Endothelial cell of umbilical vein (primary cell): ENCODE results near the gene MPP4. TPM values are rescaled to one million over a fixed set of nuclear protein-coding genes. Genes with fewer than 3 reads are reported as not detected.

Experiments used
- BruUV-seq: library from RNA; stranded (reverse); fragments of 400-500 nt; replicated peaks from 2 replicates; lab custom pipeline; 2021; lab: Mats Ljungman, UMichigan
- CTCF ChIA-PET: fragments of 300-600, 350-600 bp; sonication (Branson Sonifier 250); formaldehyde crosslinking; loops from one replicate; lab custom pipeline; 2021; ENCODE audit warnings: antibody characterized with exemption, inconsistent platforms; lab: Charles Lee
- POLR2A ChIA-PET: fragments of 300-600, 350-600 bp; sonication (Branson Sonifier 250); formaldehyde crosslinking; loops from one replicate; lab custom pipeline; 2021; ENCODE audit warnings: antibody characterized with exemption, inconsistent platforms; lab: Charles Lee
- DNase-seq: peaks from one replicate; pipeline ENCODE4 v3.0.0-alpha.2; 2011; ENCODE audit warnings: low read depth, low spot score
- FAIRE-seq: peaks from 2 replicates; lab custom pipeline; 2011; peaks lifted over from hg19 to GRCh38; lab: Jason Lieb, UNC
- H2AFZ ChIP-seq: 2 replicates; pipeline ENCODE4 v1.6.0; 2012; ENCODE audit warnings: low read depth, low read length, control low read depth, inconsistent platforms
- H3K27ac ChIP-seq: 2 replicates; pipeline ENCODE4 v1.5.1; 2011; ENCODE audit warnings: low read depth, mild to moderate bottlenecking, control low read depth, low read length, moderate library complexity; ENCODE audit not compliant: insufficient read depth
- H3K27me3 ChIP-seq, 2 experiments: 2 replicates each; pipeline versions ENCODE4 v1.6.0 to v1.6.1; 2011; ENCODE audit warnings: low read length in 2 of 2, mixed read lengths in 1 of 2; ENCODE audit not compliant: control insufficient read depth in 2 of 2, insufficient read depth in 2 of 2
- H3K36me3 ChIP-seq, 2 experiments: 2 replicates in 1 of 2; 3 replicates in 1 of 2; pipeline ENCODE4 v1.5.1; 2011; ENCODE audit warnings: low read length in 2 of 2, mild to moderate bottlenecking in 1 of 2, moderate library complexity in 1 of 2; ENCODE audit not compliant: control insufficient read depth in 2 of 2, insufficient read depth in 2 of 2; ENCODE audit errors: extremely low read depth in 1 of 2
- H3K4me1 ChIP-seq: 3 replicates; pipeline ENCODE4 v1.5.1; 2011; ENCODE audit warnings: mild to moderate bottlenecking, low read length; ENCODE audit not compliant: control insufficient read depth, insufficient read depth; ENCODE audit errors: extremely low read depth
- H3K4me2 ChIP-seq: 2 replicates; pipeline ENCODE4 v1.6.1; 2011; ENCODE audit warnings: low read length, control low read depth, mixed read lengths; ENCODE audit not compliant: insufficient read depth
- H3K4me3 ChIP-seq, 3 experiments: fragments of 200-600 bp in 1 of 3; sonication (generic), shearing (Covaris generic) in 1 of 3; replicated peaks in 1 of 3; 2 replicates each; pipeline ENCODE4 v1.5.1; 2011 to 2016; ENCODE audit warnings: control low read depth in 3 of 3, low read length in 3 of 3, mild to moderate bottlenecking in 2 of 3, inconsistent platforms in 1 of 3, low read depth in 1 of 3, moderate library complexity in 1 of 3; ENCODE audit not compliant: insufficient read depth in 1 of 3
- H3K79me2 ChIP-seq: 2 replicates; pipeline ENCODE4 v1.6.0; 2012; ENCODE audit warnings: low read length, inconsistent platforms; ENCODE audit not compliant: control insufficient read depth, insufficient read depth
- H3K9ac ChIP-seq: replicated peaks from 2 replicates; pipeline ENCODE3; 2011; ENCODE audit warnings: low read length, control low read depth; ENCODE audit not compliant: insufficient read depth; ENCODE audit errors: extremely low read depth
- H3K9me1 ChIP-seq: replicated peaks from 3 replicates; pipeline ENCODE4 v1.6.0; 2011; ENCODE audit warnings: mild to moderate bottlenecking, low read length; ENCODE audit not compliant: control insufficient read depth, insufficient read depth; ENCODE audit errors: extremely low read depth
- H3K9me3 ChIP-seq: replicated peaks from 2 replicates; pipeline ENCODE4 v1.5.1; 2012; ENCODE audit warnings: low read length, inconsistent platforms; ENCODE audit not compliant: control insufficient read depth, insufficient read depth
- H4K20me1 ChIP-seq: replicated peaks from 2 replicates; pipeline ENCODE3; 2011; ENCODE audit warnings: mild to moderate bottlenecking, low read length; ENCODE audit not compliant: control insufficient read depth, insufficient read depth; ENCODE audit errors: extremely low read depth
- EZH2 ChIP-seq: IDR thresholded peaks from 2 replicates; pipeline ENCODE4 v1.6.1; 2012; ENCODE audit warnings: borderline replicate concordance, low read depth, mild to moderate bottlenecking, moderate library complexity, low read length, inconsistent platforms; ENCODE audit not compliant: severe bottlenecking
- FOS ChIP-seq: IDR thresholded peaks from 2 replicates; pipeline ENCODE4 v1.6.1; 2011; ENCODE audit warnings: mild to moderate bottlenecking, low read length, moderate library complexity, borderline replicate concordance; ENCODE audit not compliant: insufficient read depth
- GATA2 ChIP-seq: IDR thresholded peaks from 2 replicates; pipeline ENCODE4 v1.7.0; 2011; ENCODE audit warnings: low read depth, mild to moderate bottlenecking, moderate library complexity, mixed read lengths, low read length; ENCODE audit not compliant: insufficient read length, insufficient read depth
- JUN ChIP-seq: IDR thresholded peaks from 2 replicates; pipeline ENCODE4 v1.6.1; 2011; ENCODE audit warnings: borderline replicate concordance, low read depth; ENCODE audit not compliant: insufficient read length, insufficient read depth
- MAX ChIP-seq: IDR thresholded peaks from 2 replicates; pipeline ENCODE4 v1.6.1; 2011; ENCODE audit not compliant: insufficient read depth, insufficient read length
- MYC ChIP-seq: IDR thresholded peaks from one replicate; pipeline ENCODE4 v1.6.1; 2011; ENCODE audit warnings: mild to moderate bottlenecking, low read depth, low read length
- POLR2A ChIP-seq: IDR thresholded peaks from 2 replicates; pipeline ENCODE4 v1.6.1; 2012; ENCODE audit warnings: low read depth, mild to moderate bottlenecking, control low read depth, low read length
- POLR2AphosphoS5 ChIP-seq: IDR thresholded peaks from 2 replicates; pipeline ENCODE4 v1.6.1; 2012; ENCODE audit warnings: low read depth, mild to moderate bottlenecking, control low read depth, low read length, moderate library complexity; ENCODE audit not compliant: insufficient read depth
- dilution Hi-C: fragments of 300-500 bp; cut with MboI; formaldehyde crosslinking; loops from one replicate; pipeline ENCODE4 v1.15.0; 2019; ENCODE audit warnings: low sequenced_read_pairs; ENCODE audit not compliant: extremely low pct_ligation_motif_present
- intact Hi-C: fragments of 100-400 bp; cut with micrococcal nuclease; formaldehyde crosslinking; loops from one replicate; pipeline ENCODE4 v1.10.0; 2022
- polyA plus RNA-seq, 4 experiments: library from polyadenylated mRNA; depleted of rRNA in 3 of 4; stranded (reverse) in 3 of 4; unstranded in 1 of 4; fragments of >200 nt; gene quantifications; 2 replicates each; pipeline versions ENCODE4 v1.2.1 to v1.2.3, GENCODE V29; 2011 to 2012; ENCODE audit warnings: missing spikeins in 1 of 4
- total RNA-seq: library from RNA; stranded (reverse); gene quantifications from 2 replicates; pipeline ENCODE4 v1.2.3, GENCODE V29; 2021
- TF ChIP-seq, protein P1 (sequence below), 2 donors: IDR thresholded peaks; 1 replicate in 1 of 2; 2 replicates in 1 of 2; pipeline ENCODE4 v1.5.1; 2011; ENCODE audit warnings: low read length in 2 of 2, mild to moderate bottlenecking in 2 of 2, moderate library complexity in 2 of 2, control low read depth in 1 of 2, inconsistent platforms in 1 of 2, low read depth in 1 of 2; ENCODE audit not compliant: insufficient read depth in 1 of 2; ENCODE audit errors: extremely low read depth in 1 of 2

The MPP4 gene
- total and polyA plus RNA-seq, 2 donors (not counting 3 experiments of a cell fraction or from before 2014, with no cell fraction given): 5.6 to 7.6 TPM

DNA sequence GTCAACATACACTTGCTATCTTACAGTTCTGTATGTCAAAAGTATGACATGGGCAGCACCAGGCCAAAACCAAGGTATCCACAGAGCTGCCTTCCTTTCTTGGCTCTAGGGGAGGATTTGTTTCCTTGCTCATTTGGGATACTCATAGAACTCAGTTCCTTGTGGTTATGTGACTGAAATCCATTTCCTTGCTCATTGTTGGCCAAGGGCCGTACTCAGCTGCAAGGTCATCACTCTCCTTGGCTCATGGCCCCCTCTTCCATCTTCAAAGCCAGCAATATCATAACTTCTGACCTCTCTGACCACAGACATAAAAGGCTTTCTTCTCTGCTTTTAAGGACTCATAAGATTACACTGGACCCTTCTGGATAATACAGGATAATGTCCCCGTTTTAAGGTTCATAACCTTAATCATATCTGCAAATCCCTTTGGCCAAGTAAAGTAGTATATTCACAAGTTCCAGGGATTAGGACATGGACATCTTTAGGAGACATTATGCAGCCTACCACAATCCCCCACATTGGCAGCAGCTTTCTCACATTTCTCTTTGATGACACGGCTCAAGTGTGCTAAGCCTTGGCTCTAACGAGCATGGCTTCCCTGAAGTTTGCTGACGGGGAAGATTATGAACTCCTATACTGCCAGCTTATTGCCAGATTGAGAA is 76.0 kb downstream of the MPP4 start:
- CTCF ChIA-PET: interaction anchor here (0.8 to 4.0 kb wide), 7 partner anchors 9 to 439 kb away, joined by 3 to 21 read pairs (median 4); partner anchors contain the start of gene CASP10
- no peaks in the 10 kb centered on the region for H4K20me1 ChIP-seq
- H3K4me1 ChIP-seq: peaks cover 26% of the 10 kb centered on the region
- H3K4me2 ChIP-seq: peak overlapping the region; percentile 87
- H3K9me3 ChIP-seq: no peaks in the 10 kb centered on the region
- no TSS peak for BruUV-seq
- intact Hi-C loops: loop anchor here (5.0 kb wide), 2 partner anchors 200 to 365 kb away; no protein-coding TSS in a partner anchor
- no peaks in the 10 kb centered on the region for H3K27me3 ChIP-seq
- POLR2A ChIA-PET: no interaction called here
- TF ChIP-seq POLR2A: no peak
- TF ChIP-seq POLR2AphosphoS5: no peak
- peak; percentile 36 for TF ChIP-seq FOS
- no peak for TF ChIP-seq JUN
- H3K79me2 ChIP-seq: no peaks in the 10 kb centered on the region
- no peak overlapping the region for H2AFZ ChIP-seq
- H3K9ac ChIP-seq: no peak overlapping the region
- peak overlapping the region; percentile 74 for H3K27ac ChIP-seq
- no peaks in the 10 kb centered on the region for H3K9me1 ChIP-seq
- DNase-seq (peak; percentile 57), FAIRE-seq (peak; percentile 33)
- peaks cover 2 to 7% of the 10 kb centered on the region in 2 experiments for H3K36me3 ChIP-seq
- dilution Hi-C loops: no loop called here
- H3K4me3 ChIP-seq: no peak overlapping the region

- BruUV-seq: no TSS peak
- no peak overlapping the region for H3K9ac ChIP-seq
- FAIRE-seq (peak; percentile 57), DNase-seq (peak; percentile 89)
- POLR2A ChIA-PET: no interaction called here
- H3K9me1 ChIP-seq: no peaks in the 10 kb centered on the region
- H3K4me2 ChIP-seq: peak overlapping the region; percentile 87
- H3K4me1 ChIP-seq: peaks cover 26% of the 10 kb centered on the region
- no peaks in the 10 kb centered on the region for H4K20me1 ChIP-seq
- no peaks in the 10 kb centered on the region for H3K27me3 ChIP-seq
- H2AFZ ChIP-seq: no peak overlapping the region
- CTCF ChIA-PET: interaction anchor here (1.0 to 4.0 kb wide), 8 partner anchors 10 to 438 kb away, joined by 3 to 21 read pairs (median 4); partner anchors contain the start of gene CASP10
- H3K36me3 ChIP-seq: peaks cover 2 to 7% of the 10 kb centered on the region in 2 experiments
- H3K9me3 ChIP-seq: no peaks in the 10 kb centered on the region
- no peaks in the 10 kb centered on the region for H3K79me2 ChIP-seq
- H3K27ac ChIP-seq: peak overlapping the region; percentile 74
- peak overlapping the region in 1 of 3 experiments; percentile 20 for H3K4me3 ChIP-seq
- intact Hi-C loops: loop anchor here (1.0 to 5.0 kb wide), 6 partner anchors 77 to 439 kb away; partner anchors contain the start of genes CASP10, MPP4, STRADB and TRAK2
- dilution Hi-C loops: no loop called here
- TF ChIP-seq FOS: peak; percentile 87
- no peak for TF ChIP-seq MAX
- TF ChIP-seq GATA2: peak; percentile 55
- no peak for TF ChIP-seq MYC
- TF ChIP-seq, protein P1, sequence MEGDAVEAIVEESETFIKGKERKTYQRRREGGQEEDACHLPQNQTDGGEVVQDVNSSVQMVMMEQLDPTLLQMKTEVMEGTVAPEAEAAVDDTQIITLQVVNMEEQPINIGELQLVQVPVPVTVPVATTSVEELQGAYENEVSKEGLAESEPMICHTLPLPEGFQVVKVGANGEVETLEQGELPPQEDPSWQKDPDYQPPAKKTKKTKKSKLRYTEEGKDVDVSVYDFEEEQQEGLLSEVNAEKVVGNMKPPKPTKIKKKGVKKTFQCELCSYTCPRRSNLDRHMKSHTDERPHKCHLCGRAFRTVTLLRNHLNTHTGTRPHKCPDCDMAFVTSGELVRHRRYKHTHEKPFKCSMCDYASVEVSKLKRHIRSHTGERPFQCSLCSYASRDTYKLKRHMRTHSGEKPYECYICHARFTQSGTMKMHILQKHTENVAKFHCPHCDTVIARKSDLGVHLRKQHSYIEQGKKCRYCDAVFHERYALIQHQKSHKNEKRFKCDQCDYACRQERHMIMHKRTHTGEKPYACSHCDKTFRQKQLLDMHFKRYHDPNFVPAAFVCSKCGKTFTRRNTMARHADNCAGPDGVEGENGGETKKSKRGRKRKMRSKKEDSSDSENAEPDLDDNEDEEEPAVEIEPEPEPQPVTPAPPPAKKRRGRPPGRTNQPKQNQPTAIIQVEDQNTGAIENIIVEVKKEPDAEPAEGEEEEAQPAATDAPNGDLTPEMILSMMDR (IDR thresholded peaks at IDR 0.05; ENCODE audit: extremely low read depth in 1 of 2, insufficient read depth in 1 of 2, low read depth in 1 of 2, low read length in 2 of 2): no peak
- TF ChIP-seq EZH2: no peak
- TF ChIP-seq POLR2AphosphoS5: peak; percentile 72
- peak; percentile 61 for TF ChIP-seq POLR2A
- TF ChIP-seq JUN: peak; percentile 86
These were observed 77.0 kb downstream of the MPP4 start for GRCh38 chr2:201621293-201621999.
